HL-60 (cell line): ENCODE measurements around the gene ITGAD.
"Not testable (repeated sequence)": the region's sequence is repeated elsewhere in the genome, so short reads cannot be mapped to it uniquely, and the experiment has no call there.

Source experiments
- DNase-seq, 2 experiments: peaks; one replicate each; pipeline ENCODE4 v3.0.0-alpha.2; 2010 to 2020; ENCODE audit warnings: low read depth in 1 of 2, low spot score in 1 of 2
- H3K27ac ChIP-seq: fragments of 250-450 bp; sonication (Bioruptor Pico); replicated peaks from 2 replicates; pipeline ENCODE4 v1.5.1; 2020; ENCODE audit warnings: mild to moderate bottlenecking, moderate library complexity
- H3K27me3 ChIP-seq: fragments of 250-450 bp; sonication (Bioruptor Pico); 2 replicates; pipeline ENCODE4 v1.5.1; 2021; ENCODE audit warnings: mild to moderate bottlenecking, moderate library complexity; ENCODE audit not compliant: insufficient read depth, poor library complexity, severe bottlenecking
- H3K4me3 ChIP-seq: replicated peaks from 2 replicates; pipeline ENCODE4 v1.5.1; 2011; ENCODE audit warnings: mild to moderate bottlenecking, control low read depth, low read length; ENCODE audit not compliant: insufficient read depth
- GABPA ChIP-seq: IDR thresholded peaks from 2 replicates; pipeline ENCODE4 v1.6.1; 2012; ENCODE audit warnings: low read depth
- POLR2AphosphoS5 ChIP-seq: IDR thresholded peaks from 2 replicates; pipeline ENCODE4 v1.6.1; 2012; ENCODE audit warnings: low read depth
- SPI1 ChIP-seq: IDR thresholded peaks from 2 replicates; pipeline ENCODE4 v1.6.1; 2012; ENCODE audit warnings: low read depth, mild to moderate bottlenecking, borderline replicate concordance
- TF ChIP-seq, protein P1 (sequence below): IDR thresholded peaks from 2 replicates; pipeline ENCODE4 v1.6.1; 2012; ENCODE audit warnings: low read depth; ENCODE audit not compliant: insufficient replicate concordance
- TF ChIP-seq, protein P2 (sequence below): IDR thresholded peaks from one replicate; pipeline ENCODE4 v1.5.1; 2011; ENCODE audit warnings: low read length, control low read depth, inconsistent platforms; ENCODE audit not compliant: insufficient read depth

Gene ITGAD

DNA sequence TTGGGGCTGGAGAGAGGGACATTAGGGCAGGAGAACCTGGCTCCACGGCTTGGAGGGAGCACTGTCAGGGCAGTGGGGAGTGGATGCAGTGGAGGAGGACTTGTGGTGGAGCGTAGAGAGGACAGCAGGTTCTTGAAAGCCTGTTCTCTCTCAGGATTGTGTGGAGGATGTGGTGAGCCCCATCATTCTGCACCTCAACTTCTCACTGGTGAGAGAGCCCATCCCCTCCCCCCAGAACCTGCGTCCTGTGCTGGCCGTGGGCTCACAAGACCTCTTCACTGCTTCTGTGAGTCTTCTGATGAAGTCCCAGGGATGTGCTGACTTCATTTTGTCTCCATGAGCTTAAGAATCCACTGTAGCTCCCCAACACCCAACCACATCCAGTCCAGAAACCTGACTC, 21.6 kb downstream of the ITGAD start:
- Histone ChIP-seq H3K27ac (no peak overlapping the region), H3K4me3 (no peak overlapping the region), H3K27me3 (no peaks in the 10 kb centered on the region)
- TF ChIP-seq GABPA, result no peak
- TF ChIP-seq, protein P1, sequence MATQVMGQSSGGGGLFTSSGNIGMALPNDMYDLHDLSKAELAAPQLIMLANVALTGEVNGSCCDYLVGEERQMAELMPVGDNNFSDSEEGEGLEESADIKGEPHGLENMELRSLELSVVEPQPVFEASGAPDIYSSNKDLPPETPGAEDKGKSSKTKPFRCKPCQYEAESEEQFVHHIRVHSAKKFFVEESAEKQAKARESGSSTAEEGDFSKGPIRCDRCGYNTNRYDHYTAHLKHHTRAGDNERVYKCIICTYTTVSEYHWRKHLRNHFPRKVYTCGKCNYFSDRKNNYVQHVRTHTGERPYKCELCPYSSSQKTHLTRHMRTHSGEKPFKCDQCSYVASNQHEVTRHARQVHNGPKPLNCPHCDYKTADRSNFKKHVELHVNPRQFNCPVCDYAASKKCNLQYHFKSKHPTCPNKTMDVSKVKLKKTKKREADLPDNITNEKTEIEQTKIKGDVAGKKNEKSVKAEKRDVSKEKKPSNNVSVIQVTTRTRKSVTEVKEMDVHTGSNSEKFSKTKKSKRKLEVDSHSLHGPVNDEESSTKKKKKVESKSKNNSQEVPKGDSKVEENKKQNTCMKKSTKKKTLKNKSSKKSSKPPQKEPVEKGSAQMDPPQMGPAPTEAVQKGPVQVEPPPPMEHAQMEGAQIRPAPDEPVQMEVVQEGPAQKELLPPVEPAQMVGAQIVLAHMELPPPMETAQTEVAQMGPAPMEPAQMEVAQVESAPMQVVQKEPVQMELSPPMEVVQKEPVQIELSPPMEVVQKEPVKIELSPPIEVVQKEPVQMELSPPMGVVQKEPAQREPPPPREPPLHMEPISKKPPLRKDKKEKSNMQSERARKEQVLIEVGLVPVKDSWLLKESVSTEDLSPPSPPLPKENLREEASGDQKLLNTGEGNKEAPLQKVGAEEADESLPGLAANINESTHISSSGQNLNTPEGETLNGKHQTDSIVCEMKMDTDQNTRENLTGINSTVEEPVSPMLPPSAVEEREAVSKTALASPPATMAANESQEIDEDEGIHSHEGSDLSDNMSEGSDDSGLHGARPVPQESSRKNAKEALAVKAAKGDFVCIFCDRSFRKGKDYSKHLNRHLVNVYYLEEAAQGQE, result no peak
- DNase-seq, result no peak

DNA sequence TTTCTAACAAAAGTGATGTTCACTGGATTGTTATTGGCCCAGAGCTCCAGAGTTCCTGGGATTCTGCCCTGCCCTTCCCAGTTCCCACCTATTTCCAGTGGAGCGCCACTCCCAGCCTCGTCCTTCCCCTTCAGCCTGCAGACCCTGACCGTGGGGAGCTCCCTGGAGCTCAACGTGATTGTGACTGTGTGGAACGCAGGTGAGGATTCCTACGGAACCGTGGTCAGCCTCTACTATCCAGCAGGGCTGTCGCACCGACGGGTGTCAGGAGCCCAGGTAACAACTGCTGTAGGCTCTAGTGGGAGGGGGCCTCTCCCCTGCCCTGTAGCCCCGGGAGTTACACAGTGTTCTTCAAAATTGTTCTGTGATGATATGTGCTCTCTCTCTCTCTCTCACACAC, 23.2 kb downstream of the ITGAD start:
- no peak overlapping the region for H3K4me3 ChIP-seq
- TF ChIP-seq, protein P1, result no peak
- TF ChIP-seq, protein P2, sequence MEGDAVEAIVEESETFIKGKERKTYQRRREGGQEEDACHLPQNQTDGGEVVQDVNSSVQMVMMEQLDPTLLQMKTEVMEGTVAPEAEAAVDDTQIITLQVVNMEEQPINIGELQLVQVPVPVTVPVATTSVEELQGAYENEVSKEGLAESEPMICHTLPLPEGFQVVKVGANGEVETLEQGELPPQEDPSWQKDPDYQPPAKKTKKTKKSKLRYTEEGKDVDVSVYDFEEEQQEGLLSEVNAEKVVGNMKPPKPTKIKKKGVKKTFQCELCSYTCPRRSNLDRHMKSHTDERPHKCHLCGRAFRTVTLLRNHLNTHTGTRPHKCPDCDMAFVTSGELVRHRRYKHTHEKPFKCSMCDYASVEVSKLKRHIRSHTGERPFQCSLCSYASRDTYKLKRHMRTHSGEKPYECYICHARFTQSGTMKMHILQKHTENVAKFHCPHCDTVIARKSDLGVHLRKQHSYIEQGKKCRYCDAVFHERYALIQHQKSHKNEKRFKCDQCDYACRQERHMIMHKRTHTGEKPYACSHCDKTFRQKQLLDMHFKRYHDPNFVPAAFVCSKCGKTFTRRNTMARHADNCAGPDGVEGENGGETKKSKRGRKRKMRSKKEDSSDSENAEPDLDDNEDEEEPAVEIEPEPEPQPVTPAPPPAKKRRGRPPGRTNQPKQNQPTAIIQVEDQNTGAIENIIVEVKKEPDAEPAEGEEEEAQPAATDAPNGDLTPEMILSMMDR, result no peak
- TF ChIP-seq SPI1, result no peak
- no peak for TF ChIP-seq GABPA
- TF ChIP-seq POLR2AphosphoS5, result no peak
- no peak overlapping the region for H3K27ac ChIP-seq
- H3K27me3 ChIP-seq, result no peaks in the 10 kb centered on the region
- no peak for DNase-seq

DNA sequence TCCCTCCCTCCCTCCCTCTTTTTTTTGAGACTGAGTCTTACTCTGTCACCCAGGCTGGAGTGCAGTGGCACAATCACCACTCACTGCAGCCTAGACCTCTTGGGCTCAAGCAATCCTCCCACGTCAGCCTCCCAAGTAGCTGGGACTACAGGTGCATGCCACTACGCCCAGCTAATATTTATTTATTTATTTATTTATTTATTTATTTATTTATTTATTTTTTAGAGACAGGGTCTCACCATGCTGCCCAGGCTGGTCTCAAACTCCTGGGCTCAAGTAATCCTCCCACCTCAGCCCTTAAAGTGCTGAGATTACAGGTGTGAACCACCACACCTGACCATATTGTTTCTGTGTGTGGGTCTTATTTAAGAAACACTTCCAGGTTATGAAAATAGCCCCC, 23.9 kb downstream of the ITGAD start:
- not testable (repeated sequence) for H3K27ac ChIP-seq, H3K27me3 ChIP-seq, DNase-seq, H3K4me3 ChIP-seq

DNA sequence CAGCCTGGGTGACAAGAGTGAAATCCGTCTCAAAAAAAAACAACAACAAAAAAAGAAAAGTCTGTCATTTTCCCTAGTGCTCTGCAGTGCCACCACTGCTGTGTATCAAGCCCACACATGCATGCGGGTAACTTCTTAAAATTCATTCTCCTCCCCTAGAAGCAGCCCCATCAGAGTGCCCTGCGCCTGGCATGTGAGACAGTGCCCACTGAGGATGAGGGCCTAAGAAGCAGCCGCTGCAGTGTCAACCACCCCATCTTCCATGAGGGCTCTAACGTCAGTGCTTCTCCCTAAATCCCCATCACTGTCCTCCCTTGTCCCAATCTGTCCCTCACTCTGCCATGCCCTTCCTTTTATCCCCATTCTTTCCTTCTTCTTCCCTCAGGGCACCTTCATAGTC, 24.8 kb downstream of the ITGAD start:
- Histone ChIP-seq H3K27ac (no peak overlapping the region), H3K27me3 (no peaks in the 10 kb centered on the region), H3K4me3 (no peak overlapping the region)
- DNase-seq, result no peak
- TF ChIP-seq, protein P1, result no peak
- TF ChIP-seq, protein P2, result no peak
- TF ChIP-seq POLR2AphosphoS5 (no peak), SPI1 (no peak), GABPA (no peak)
